H1 (cell line): ENCODE measurements around the gene KLHL21. TPM values are rescaled to one million over a fixed set of nuclear protein-coding genes. Genes with fewer than 3 reads are reported as not detected.

Source experiments
- CEBPB ChIP-seq: IDR thresholded peaks from 2 replicates; pipeline ENCODE4 v1.6.1; 2012; ENCODE audit warnings: low read depth, low read length
- HDAC2 ChIP-seq, 2 experiments: fragments of 300-600 bp in 1 of 2; sonication (generic) in 1 of 2; IDR thresholded peaks; 2 replicates each; pipeline ENCODE4 v1.6.1; 2011 to 2012; ENCODE audit warnings: low read depth in 2 of 2, low read length in 2 of 2, mild to moderate bottlenecking in 2 of 2, moderate library complexity in 2 of 2, borderline replicate concordance in 1 of 2, inconsistent platforms in 1 of 2
- polyA plus RNA-seq, 7 experiments: library from polyadenylated mRNA; depleted of rRNA in 3 of 7; stranded (reverse) in 5 of 7; unstranded in 2 of 7; fragments of >200 nt in 5 of 7; fragments of 200-250 nt in 2 of 7; gene quantifications; 1 replicate in 5 of 7; 2 replicates in 1 of 7; 4 replicates in 1 of 7; pipeline versions ENCODE4 v1.2.1 to v1.2.3, GENCODE V29; 2011 to 2013; ENCODE audit warnings: missing spikeins in 2 of 7, mixed read lengths in 2 of 7
- total RNA-seq: library from RNA; stranded (reverse); fragmentation: NEBNext Ultra II Directional; extraction: Animal tissue kit (Norgen Biotek cat#: 25700); gene quantifications from 2 replicates; pipeline ENCODE4 v1.2.1, GENCODE V29; 2021
- TF ChIP-seq, protein P1 (sequence below): fragments of 300-600 bp; sonication (generic); IDR thresholded peaks from 2 replicates; pipeline ENCODE4 v1.7.1; 2012; ENCODE audit warnings: low read length, moderate library complexity, mild to moderate bottlenecking, inconsistent platforms; ENCODE audit not compliant: insufficient replicate concordance

The KLHL21 gene
- total and polyA plus RNA-seq, 2 of the 8 experiments (the other 6 are each of a cell fraction or from before 2014, with no cell fraction given): 11.9 to 22.3 TPM

DNA sequence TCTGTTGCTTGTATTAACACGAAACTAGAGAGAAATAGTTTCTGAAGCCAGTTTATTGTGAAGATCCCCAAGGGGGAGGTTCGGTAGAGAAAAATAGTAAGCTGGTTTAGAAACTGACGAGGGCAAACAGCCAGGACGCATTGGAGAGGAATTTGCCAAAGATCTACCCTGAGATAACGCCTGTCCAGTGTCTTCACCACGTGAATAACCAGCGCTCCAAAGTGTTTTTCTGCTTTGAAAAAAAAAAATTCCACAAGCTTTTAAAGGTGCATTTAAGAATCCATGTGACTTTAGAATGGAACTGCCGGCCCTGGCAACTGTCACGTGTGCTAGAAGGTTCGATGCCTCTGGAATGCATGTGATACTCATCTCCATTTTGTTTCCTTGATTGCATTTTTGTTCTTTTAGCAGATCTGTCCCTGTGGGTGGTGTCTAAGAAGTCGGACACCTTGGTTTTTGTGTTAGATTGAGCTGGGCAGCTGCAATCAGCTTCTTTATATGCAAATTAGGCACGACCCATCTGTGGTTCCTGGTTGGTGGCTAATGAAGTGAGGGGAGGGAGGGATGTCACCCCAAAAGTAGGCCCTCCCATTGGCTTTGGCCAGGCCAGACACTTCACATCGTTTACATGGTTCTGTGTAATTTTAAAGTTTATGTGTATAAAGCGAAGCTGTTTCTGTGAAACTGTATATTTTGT, 20.7 kb upstream of the KLHL21 start (continued):
- TF ChIP-seq, protein P1, sequence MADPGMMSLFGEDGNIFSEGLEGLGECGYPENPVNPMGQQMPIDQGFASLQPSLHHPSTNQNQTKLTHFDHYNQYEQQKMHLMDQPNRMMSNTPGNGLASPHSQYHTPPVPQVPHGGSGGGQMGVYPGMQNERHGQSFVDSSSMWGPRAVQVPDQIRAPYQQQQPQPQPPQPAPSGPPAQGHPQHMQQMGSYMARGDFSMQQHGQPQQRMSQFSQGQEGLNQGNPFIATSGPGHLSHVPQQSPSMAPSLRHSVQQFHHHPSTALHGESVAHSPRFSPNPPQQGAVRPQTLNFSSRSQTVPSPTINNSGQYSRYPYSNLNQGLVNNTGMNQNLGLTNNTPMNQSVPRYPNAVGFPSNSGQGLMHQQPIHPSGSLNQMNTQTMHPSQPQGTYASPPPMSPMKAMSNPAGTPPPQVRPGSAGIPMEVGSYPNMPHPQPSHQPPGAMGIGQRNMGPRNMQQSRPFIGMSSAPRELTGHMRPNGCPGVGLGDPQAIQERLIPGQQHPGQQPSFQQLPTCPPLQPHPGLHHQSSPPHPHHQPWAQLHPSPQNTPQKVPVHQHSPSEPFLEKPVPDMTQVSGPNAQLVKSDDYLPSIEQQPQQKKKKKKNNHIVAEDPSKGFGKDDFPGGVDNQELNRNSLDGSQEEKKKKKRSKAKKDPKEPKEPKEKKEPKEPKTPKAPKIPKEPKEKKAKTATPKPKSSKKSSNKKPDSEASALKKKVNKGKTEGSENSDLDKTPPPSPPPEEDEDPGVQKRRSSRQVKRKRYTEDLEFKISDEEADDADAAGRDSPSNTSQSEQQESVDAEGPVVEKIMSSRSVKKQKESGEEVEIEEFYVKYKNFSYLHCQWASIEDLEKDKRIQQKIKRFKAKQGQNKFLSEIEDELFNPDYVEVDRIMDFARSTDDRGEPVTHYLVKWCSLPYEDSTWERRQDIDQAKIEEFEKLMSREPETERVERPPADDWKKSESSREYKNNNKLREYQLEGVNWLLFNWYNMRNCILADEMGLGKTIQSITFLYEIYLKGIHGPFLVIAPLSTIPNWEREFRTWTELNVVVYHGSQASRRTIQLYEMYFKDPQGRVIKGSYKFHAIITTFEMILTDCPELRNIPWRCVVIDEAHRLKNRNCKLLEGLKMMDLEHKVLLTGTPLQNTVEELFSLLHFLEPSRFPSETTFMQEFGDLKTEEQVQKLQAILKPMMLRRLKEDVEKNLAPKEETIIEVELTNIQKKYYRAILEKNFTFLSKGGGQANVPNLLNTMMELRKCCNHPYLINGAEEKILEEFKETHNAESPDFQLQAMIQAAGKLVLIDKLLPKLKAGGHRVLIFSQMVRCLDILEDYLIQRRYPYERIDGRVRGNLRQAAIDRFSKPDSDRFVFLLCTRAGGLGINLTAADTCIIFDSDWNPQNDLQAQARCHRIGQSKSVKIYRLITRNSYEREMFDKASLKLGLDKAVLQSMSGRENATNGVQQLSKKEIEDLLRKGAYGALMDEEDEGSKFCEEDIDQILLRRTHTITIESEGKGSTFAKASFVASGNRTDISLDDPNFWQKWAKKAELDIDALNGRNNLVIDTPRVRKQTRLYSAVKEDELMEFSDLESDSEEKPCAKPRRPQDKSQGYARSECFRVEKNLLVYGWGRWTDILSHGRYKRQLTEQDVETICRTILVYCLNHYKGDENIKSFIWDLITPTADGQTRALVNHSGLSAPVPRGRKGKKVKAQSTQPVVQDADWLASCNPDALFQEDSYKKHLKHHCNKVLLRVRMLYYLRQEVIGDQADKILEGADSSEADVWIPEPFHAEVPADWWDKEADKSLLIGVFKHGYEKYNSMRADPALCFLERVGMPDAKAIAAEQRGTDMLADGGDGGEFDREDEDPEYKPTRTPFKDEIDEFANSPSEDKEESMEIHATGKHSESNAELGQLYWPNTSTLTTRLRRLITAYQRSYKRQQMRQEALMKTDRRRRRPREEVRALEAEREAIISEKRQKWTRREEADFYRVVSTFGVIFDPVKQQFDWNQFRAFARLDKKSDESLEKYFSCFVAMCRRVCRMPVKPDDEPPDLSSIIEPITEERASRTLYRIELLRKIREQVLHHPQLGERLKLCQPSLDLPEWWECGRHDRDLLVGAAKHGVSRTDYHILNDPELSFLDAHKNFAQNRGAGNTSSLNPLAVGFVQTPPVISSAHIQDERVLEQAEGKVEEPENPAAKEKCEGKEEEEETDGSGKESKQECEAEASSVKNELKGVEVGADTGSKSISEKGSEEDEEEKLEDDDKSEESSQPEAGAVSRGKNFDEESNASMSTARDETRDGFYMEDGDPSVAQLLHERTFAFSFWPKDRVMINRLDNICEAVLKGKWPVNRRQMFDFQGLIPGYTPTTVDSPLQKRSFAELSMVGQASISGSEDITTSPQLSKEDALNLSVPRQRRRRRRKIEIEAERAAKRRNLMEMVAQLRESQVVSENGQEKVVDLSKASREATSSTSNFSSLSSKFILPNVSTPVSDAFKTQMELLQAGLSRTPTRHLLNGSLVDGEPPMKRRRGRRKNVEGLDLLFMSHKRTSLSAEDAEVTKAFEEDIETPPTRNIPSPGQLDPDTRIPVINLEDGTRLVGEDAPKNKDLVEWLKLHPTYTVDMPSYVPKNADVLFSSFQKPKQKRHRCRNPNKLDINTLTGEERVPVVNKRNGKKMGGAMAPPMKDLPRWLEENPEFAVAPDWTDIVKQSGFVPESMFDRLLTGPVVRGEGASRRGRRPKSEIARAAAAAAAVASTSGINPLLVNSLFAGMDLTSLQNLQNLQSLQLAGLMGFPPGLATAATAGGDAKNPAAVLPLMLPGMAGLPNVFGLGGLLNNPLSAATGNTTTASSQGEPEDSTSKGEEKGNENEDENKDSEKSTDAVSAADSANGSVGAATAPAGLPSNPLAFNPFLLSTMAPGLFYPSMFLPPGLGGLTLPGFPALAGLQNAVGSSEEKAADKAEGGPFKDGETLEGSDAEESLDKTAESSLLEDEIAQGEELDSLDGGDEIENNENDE: no peak
- no peak for TF ChIP-seq CEBPB
- TF ChIP-seq HDAC2 (IDR thresholded peaks at IDR 0.05; ENCODE audit: borderline replicate concordance in 1 of 2, low read depth in 2 of 2, low read length in 2 of 2): no peak
